HG02763 (cell line): ENCODE data around the gene LIN28B.
"Not testable (repeated sequence)": the region's sequence is repeated elsewhere in the genome, so short reads cannot be mapped to it uniquely, and the experiment has no call there.

Experiments
- ATAC-seq: cut with Tn5 transposase; IDR thresholded peaks from one replicate; pipeline ENCODE4 v1.9.1; 2021; ENCODE audit warnings: mild to moderate bottlenecking, moderate library complexity; ENCODE audit not compliant: unreplicated experiment

The LIN28B gene

GRCh38 chr6:104956731-104957294 is at the start of gene LIN28B:
TSS of gene LIN28B (plus strand) at chr6:104957107. CDS start at chr6:104957251, 144 bp downstream.
- ATAC-seq = no peak

- ATAC-seq = no peak
Measured at GRCh38 chr6:104908031-104908887, 48.6 kb upstream of the LIN28B start.

GRCh38 chr6:104908888-104909525 is 47.9 kb upstream of the LIN28B start:
- ATAC-seq = no peak

- ATAC-seq = no peak
Measured at GRCh38 chr6:104921896-104922295, 35.0 kb upstream of the LIN28B start.

- no peak for ATAC-seq
Measured at GRCh38 chr6:104928141-104928540, 28.8 kb upstream of the LIN28B start.

GRCh38 chr6:104929353-104929752 is 27.6 kb upstream of the LIN28B start:
- no peak for ATAC-seq

GRCh38 chr6:104930939-104931338 is 26.0 kb upstream of the LIN28B start:
- no peak for ATAC-seq

GRCh38 chr6:104936766-104937535 is 20.0 kb upstream of the LIN28B start:
- ATAC-seq = no peak

GRCh38 chr6:104940238-104940892 is 16.5 kb upstream of the LIN28B start:
- no peak for ATAC-seq

GRCh38 chr6:104940893-104941728 is 15.8 kb upstream of the LIN28B start:
- ATAC-seq = no peak

- no peak for ATAC-seq
Measured at GRCh38 chr6:104941729-104942091, 15.2 kb upstream of the LIN28B start.

GRCh38 chr6:104943781-104944180 is 13.1 kb upstream of the LIN28B start:
- no peak for ATAC-seq

GRCh38 chr6:104949206-104949605 is 7.7 kb upstream of the LIN28B start:
- no peak for ATAC-seq

GRCh38 chr6:104951677-104952076 is 5.2 kb upstream of the LIN28B start:
- ATAC-seq = no peak

- no peak for ATAC-seq
Measured at GRCh38 chr6:104952911-104953399, 4.0 kb upstream of the LIN28B start.

GRCh38 chr6:104953400-104954189 is 3.3 kb upstream of the LIN28B start:
- not testable (repeated sequence) for ATAC-seq

GRCh38 chr6:104954190-104954797 is 2.6 kb upstream of the LIN28B start:
- no peak for ATAC-seq

GRCh38 chr6:104955491-104955890 is 1.4 kb upstream of the LIN28B start:
- ATAC-seq = no peak
